AG04450 (cell line): ENCODE results near the gene RAB11FIP5. TPM values are rescaled to one million over a fixed set of nuclear protein-coding genes. Genes with fewer than 3 reads are reported as not detected.

Source experiments
- CTCF ChIA-PET: fragments of 300-600, 350-600 bp; formaldehyde crosslinking; extraction: SDS; loops from one replicate; lab custom pipeline; 2022; ENCODE audit warnings: antibody characterized with exemption, inconsistent platforms; lab: Charles Lee
- POLR2A ChIA-PET: fragments of 350-600 bp; formaldehyde crosslinking; extraction: SDS; loops from one replicate; lab custom pipeline; 2021; ENCODE audit warnings: antibody characterized with exemption, inconsistent platforms; lab: Yijun Ruan, JAX
- DNase-seq: peaks from one replicate; pipeline ENCODE4 v3.0.0-alpha.2; 2011; ENCODE audit warnings: low read depth, low spot score
- H3K27ac ChIP-seq: one replicate; pipeline ENCODE4 v1.5.1; 2012; ENCODE audit warnings: low read depth, low read length, control low read depth
- H3K27me3 ChIP-seq: one replicate; pipeline ENCODE4 v1.6.0; 2012; ENCODE audit warnings: low read length; ENCODE audit not compliant: control insufficient read depth, insufficient read depth
- H3K4me3 ChIP-seq: 2 replicates; pipeline ENCODE4 v1.5.1; 2011; ENCODE audit warnings: mild to moderate bottlenecking, low read depth, low read length, control low read depth
- H3K9me3 ChIP-seq: 2 replicates; pipeline ENCODE4 v1.5.1; 2012; ENCODE audit warnings: low read length; ENCODE audit not compliant: control insufficient read depth, insufficient read depth
- polyA plus RNA-seq: library from polyadenylated mRNA; depleted of rRNA; stranded (reverse); fragments of >200 nt; gene quantifications from 2 replicates; pipeline ENCODE4 v1.2.3, GENCODE V29; 2011; rRNA removed
- TF ChIP-seq, protein P1 (sequence below): IDR thresholded peaks from 2 replicates; pipeline ENCODE4 v1.5.1; 2011; ENCODE audit warnings: low read depth, low read length, control low read depth, inconsistent platforms

The RAB11FIP5 gene
- polyA plus RNA-seq, 1 experiment, result 29.6 TPM

DNA sequence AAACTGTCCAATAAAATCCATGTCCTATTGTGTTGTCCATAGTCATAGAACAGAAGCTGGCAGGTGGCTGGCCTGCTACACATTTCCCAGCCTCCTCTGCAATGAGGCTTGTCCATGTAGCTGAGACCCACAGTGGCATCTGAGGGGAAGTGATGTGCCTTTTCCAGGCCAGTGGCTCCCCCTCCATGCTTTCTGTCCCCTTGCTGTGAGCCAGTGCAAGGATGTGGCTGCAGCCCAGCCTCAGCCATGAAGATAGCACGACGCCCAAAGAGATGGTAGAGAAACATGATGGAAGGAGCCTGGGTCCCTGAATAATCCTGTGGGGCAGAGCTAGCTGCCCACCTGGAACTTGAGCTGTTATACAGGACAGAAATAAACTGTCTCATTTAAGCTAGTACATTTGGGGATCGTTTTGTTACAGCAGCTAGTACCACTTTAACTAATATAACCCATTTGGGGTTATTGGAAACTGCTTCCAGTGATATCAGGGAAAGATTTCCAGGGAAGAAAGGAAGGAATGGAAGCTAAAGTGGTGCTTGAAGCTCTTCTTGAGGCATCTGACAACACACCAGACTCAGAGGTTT, 81.6 kb downstream of the RAB11FIP5 start:
- H3K9me3 ChIP-seq, result no peaks in the 10 kb centered on the region
- POLR2A ChIA-PET, result no interaction called here
- no peak for DNase-seq
- TF ChIP-seq, protein P1, sequence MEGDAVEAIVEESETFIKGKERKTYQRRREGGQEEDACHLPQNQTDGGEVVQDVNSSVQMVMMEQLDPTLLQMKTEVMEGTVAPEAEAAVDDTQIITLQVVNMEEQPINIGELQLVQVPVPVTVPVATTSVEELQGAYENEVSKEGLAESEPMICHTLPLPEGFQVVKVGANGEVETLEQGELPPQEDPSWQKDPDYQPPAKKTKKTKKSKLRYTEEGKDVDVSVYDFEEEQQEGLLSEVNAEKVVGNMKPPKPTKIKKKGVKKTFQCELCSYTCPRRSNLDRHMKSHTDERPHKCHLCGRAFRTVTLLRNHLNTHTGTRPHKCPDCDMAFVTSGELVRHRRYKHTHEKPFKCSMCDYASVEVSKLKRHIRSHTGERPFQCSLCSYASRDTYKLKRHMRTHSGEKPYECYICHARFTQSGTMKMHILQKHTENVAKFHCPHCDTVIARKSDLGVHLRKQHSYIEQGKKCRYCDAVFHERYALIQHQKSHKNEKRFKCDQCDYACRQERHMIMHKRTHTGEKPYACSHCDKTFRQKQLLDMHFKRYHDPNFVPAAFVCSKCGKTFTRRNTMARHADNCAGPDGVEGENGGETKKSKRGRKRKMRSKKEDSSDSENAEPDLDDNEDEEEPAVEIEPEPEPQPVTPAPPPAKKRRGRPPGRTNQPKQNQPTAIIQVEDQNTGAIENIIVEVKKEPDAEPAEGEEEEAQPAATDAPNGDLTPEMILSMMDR, result no peak
- CTCF ChIA-PET, result interaction anchor here (0.6 kb wide), 1 partner anchor 56 kb away, joined by 3 read pairs; no protein-coding TSS in a partner anchor
- H3K4me3 ChIP-seq, result no peak overlapping the region
- no peaks in the 10 kb centered on the region for H3K27me3 ChIP-seq
- no peak overlapping the region for H3K27ac ChIP-seq

DNA sequence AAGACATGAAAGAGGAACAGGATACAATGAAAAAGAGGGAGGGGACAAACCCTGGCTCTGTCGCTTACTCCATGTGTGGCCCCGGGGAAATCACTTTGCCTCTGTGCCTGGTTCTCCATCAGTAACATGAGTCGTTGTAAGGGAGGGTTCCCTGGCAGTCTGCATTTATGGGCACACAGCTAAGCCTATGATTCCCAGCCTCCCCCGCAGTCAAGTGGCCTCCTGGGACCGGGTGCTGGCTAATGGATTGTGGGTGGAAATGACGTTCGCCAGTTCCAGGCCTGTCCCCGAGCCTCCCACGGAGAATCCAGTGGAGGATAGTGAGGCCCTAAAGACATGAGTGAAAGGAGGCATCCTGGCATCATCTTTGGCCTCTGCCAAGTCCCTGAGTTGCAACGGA, 83.9 kb downstream of the RAB11FIP5 start:
- CTCF ChIA-PET, result no interaction called here
- H3K9me3 ChIP-seq, result no peaks in the 10 kb centered on the region
- POLR2A ChIA-PET, result no interaction called here
- H3K27ac ChIP-seq, result no peak overlapping the region
- TF ChIP-seq, protein P1, result no peak
- no peak for DNase-seq
- no peak overlapping the region for H3K4me3 ChIP-seq
- H3K27me3 ChIP-seq, result no peaks in the 10 kb centered on the region

- TF ChIP-seq, protein P1, result no peak
- Histone ChIP-seq H3K27me3 (no peaks in the 10 kb centered on the region), H3K4me3 (no peak overlapping the region), H3K9me3 (no peaks in the 10 kb centered on the region), H3K27ac (peak overlapping the region; percentile 3)
- POLR2A ChIA-PET, result no interaction called here
- CTCF ChIA-PET, result interaction anchor here (0.7 to 1.4 kb wide), 4 partner anchors 12 to 150 kb away, joined by 3 to 7 read pairs (median 4); no protein-coding TSS in a partner anchor
- no peak for DNase-seq
Observed at GRCh38 chr2:73027340-73027739, 85.4 kb downstream of the RAB11FIP5 start.

- Histone ChIP-seq H3K27ac (no peak overlapping the region), H3K27me3 (no peaks in the 10 kb centered on the region), H3K4me3 (no peak overlapping the region), H3K9me3 (no peaks in the 10 kb centered on the region)
- CTCF ChIA-PET, result no interaction called here
- DNase-seq, result no peak
- TF ChIP-seq, protein P1, result no peak
- POLR2A ChIA-PET, result no interaction called here
Observed at GRCh38 chr2:73023497-73023896, 89.3 kb downstream of the RAB11FIP5 start.

Other genes with a start within 250 kb of the RAB11FIP5 start
- 17.5 TPM in 2 replicates for gene SPR, start 225.5 kb downstream of the RAB11FIP5 start, polyA plus RNA-seq
- gene EMX1, start 195.4 kb downstream of the RAB11FIP5 start, polyA plus RNA-seq, result not detected in 2 replicates
- gene SFXN5, start 41.2 kb downstream of the RAB11FIP5 start, polyA plus RNA-seq, result 11.8 and 13.7 TPM in 2 replicates
- not detected in 2 replicates for gene NOTO, start 89.6 kb upstream of the RAB11FIP5 start, polyA plus RNA-seq
- gene SMYD5, start 101.3 kb upstream of the RAB11FIP5 start, polyA plus RNA-seq, result 10.4 and 13.8 TPM in 2 replicates
- gene PRADC1, start 120.3 kb upstream of the RAB11FIP5 start, polyA plus RNA-seq, result 11.6 and 12.0 TPM in 2 replicates
- gene CCT7, start 121.4 kb upstream of the RAB11FIP5 start, polyA plus RNA-seq, result 303 and 331 TPM in 2 replicates
- 2.5 and 2.7 TPM in 2 replicates for gene FBXO41, start 171.5 kb upstream of the RAB11FIP5 start, polyA plus RNA-seq
- gene EGR4, start 180.6 kb upstream of the RAB11FIP5 start, polyA plus RNA-seq, result not detected in 2 replicates